H1 (cell line): ENCODE data around the gene RGS17.

Experiments used
- ATF2 ChIP-seq: IDR thresholded peaks from 2 replicates; pipeline ENCODE4 v1.6.1; 2012; ENCODE audit warnings: low read length, inconsistent platforms
- CEBPB ChIP-seq: IDR thresholded peaks from 2 replicates; pipeline ENCODE4 v1.6.1; 2012; ENCODE audit warnings: low read depth, low read length
- EP300 ChIP-seq, 2 experiments: IDR thresholded peaks; 1 replicate in 1 of 2; 2 replicates in 1 of 2; pipeline ENCODE4 v1.6.1; 2011 to 2012; ENCODE audit warnings: low read depth in 2 of 2, low read length in 2 of 2, mild to moderate bottlenecking in 2 of 2, borderline replicate concordance in 1 of 2, inconsistent platforms in 1 of 2, moderate library complexity in 1 of 2
- EZH2 ChIP-seq: fragments of 200-600 bp; sonication (generic); IDR thresholded peaks from 2 replicates; pipeline ENCODE4 v1.7.1; 2012; ENCODE audit warnings: low read depth, mild to moderate bottlenecking, moderate library complexity, low read length, inconsistent platforms; ENCODE audit not compliant: severe bottlenecking
- GABPA ChIP-seq: IDR thresholded peaks from 2 replicates; pipeline ENCODE4 v1.6.1; 2011; ENCODE audit warnings: mild to moderate bottlenecking, low read length, moderate library complexity, borderline replicate concordance; ENCODE audit not compliant: insufficient read depth
- GTF2F1 ChIP-seq: IDR thresholded peaks from 2 replicates; pipeline ENCODE4 v1.6.1; 2012; ENCODE audit warnings: low read depth, low read length, improper control_type of control experiment, borderline replicate concordance
- HDAC2 ChIP-seq, 2 experiments: fragments of 300-600 bp in 1 of 2; sonication (generic) in 1 of 2; IDR thresholded peaks; 2 replicates each; pipeline ENCODE4 v1.6.1; 2011 to 2012; ENCODE audit warnings: low read depth in 2 of 2, low read length in 2 of 2, mild to moderate bottlenecking in 2 of 2, moderate library complexity in 2 of 2, borderline replicate concordance in 1 of 2, inconsistent platforms in 1 of 2
- KDM1A ChIP-seq: fragments of 200-600, 300-600 bp; sonication (generic); IDR thresholded peaks from 2 replicates; pipeline ENCODE4 v1.7.1; 2016; ENCODE audit warnings: mild to moderate bottlenecking, low read length, borderline replicate concordance
- POLR2A ChIP-seq, 2 experiments: IDR thresholded peaks; 1 replicate in 1 of 2; 2 replicates in 1 of 2; pipeline ENCODE4 v1.6.1; 2011; ENCODE audit warnings: low read depth in 2 of 2, low read length in 2 of 2, mild to moderate bottlenecking in 2 of 2; ENCODE audit errors: control extremely low read depth in 1 of 2
- RXRA ChIP-seq: IDR thresholded peaks from 2 replicates; pipeline ENCODE4 v1.6.1; 2011; ENCODE audit warnings: low read depth, mild to moderate bottlenecking, low read length, moderate library complexity; ENCODE audit not compliant: insufficient read depth
- SP1 ChIP-seq: IDR thresholded peaks from 2 replicates; pipeline ENCODE4 v1.6.1; 2011; ENCODE audit warnings: low read depth, low read length
- TCF12 ChIP-seq: IDR thresholded peaks from 2 replicates; pipeline ENCODE4 v1.6.1; 2011; ENCODE audit warnings: low read depth, mild to moderate bottlenecking, low read length
- TF ChIP-seq, protein P1 (sequence below), 3 experiments: IDR thresholded peaks; 1 replicate in 2 of 3; 2 replicates in 1 of 3; pipeline versions ENCODE4 v1.5.1 to v1.6.1; 2011; ENCODE audit warnings: low read length in 3 of 3, mild to moderate bottlenecking in 3 of 3, inconsistent platforms in 2 of 3, low read depth in 1 of 3, moderate library complexity in 1 of 3; ENCODE audit not compliant: insufficient read depth in 1 of 3; ENCODE audit errors: control extremely low read depth in 1 of 3
- TF ChIP-seq, protein P2 (sequence below): IDR thresholded peaks from 2 replicates; pipeline ENCODE4 v1.6.1; 2012; ENCODE audit warnings: inconsistent platforms

- no peak for TF ChIP-seq TCF12
- no peak for TF ChIP-seq EZH2
- TF ChIP-seq, protein P1, sequence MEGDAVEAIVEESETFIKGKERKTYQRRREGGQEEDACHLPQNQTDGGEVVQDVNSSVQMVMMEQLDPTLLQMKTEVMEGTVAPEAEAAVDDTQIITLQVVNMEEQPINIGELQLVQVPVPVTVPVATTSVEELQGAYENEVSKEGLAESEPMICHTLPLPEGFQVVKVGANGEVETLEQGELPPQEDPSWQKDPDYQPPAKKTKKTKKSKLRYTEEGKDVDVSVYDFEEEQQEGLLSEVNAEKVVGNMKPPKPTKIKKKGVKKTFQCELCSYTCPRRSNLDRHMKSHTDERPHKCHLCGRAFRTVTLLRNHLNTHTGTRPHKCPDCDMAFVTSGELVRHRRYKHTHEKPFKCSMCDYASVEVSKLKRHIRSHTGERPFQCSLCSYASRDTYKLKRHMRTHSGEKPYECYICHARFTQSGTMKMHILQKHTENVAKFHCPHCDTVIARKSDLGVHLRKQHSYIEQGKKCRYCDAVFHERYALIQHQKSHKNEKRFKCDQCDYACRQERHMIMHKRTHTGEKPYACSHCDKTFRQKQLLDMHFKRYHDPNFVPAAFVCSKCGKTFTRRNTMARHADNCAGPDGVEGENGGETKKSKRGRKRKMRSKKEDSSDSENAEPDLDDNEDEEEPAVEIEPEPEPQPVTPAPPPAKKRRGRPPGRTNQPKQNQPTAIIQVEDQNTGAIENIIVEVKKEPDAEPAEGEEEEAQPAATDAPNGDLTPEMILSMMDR (IDR thresholded peaks at IDR 0.05; ENCODE audit: control extremely low read depth in 1 of 3, insufficient read depth in 1 of 3, low read depth in 1 of 3, low read length in 3 of 3): no peak
- no peak for TF ChIP-seq ATF2
- no peak for TF ChIP-seq HDAC2 (IDR thresholded peaks at IDR 0.05; ENCODE audit: borderline replicate concordance in 1 of 2, low read depth in 2 of 2, low read length in 2 of 2)
- TF ChIP-seq GTF2F1: no peak
- TF ChIP-seq CEBPB: no peak
- TF ChIP-seq, protein P2, sequence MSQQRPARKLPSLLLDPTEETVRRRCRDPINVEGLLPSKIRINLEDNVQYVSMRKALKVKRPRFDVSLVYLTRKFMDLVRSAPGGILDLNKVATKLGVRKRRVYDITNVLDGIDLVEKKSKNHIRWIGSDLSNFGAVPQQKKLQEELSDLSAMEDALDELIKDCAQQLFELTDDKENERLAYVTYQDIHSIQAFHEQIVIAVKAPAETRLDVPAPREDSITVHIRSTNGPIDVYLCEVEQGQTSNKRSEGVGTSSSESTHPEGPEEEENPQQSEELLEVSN: no peak
- TF ChIP-seq SP1: no peak
- no peak for TF ChIP-seq KDM1A
- TF ChIP-seq EP300 (IDR thresholded peaks at IDR 0.05; ENCODE audit: borderline replicate concordance in 1 of 2, low read depth in 2 of 2, low read length in 2 of 2): no peak
- TF ChIP-seq GABPA: no peak
- no peak for TF ChIP-seq POLR2A (IDR thresholded peaks at IDR 0.05; ENCODE audit: control extremely low read depth in 1 of 2, low read depth in 2 of 2, low read length in 2 of 2)
- no peak for TF ChIP-seq RXRA
These were observed 72.8 kb downstream of the RGS17 start for GRCh38 chr6:153058291-153058690.
